GM12878 (cell line): ENCODE results near the gene HOXD12. TPM values are rescaled to one million over a fixed set of nuclear protein-coding genes. Genes with fewer than 3 reads are reported as not detected.

Source experiments
- ATAC-seq: fragments of 200-7000 bp; cut with Tn5 transposase; 3 replicates; pipeline ENCODE4 v1.9.1; 2020; ENCODE audit warnings: mild to moderate bottlenecking, moderate library complexity
- BruUV-seq: library from RNA; stranded (reverse); fragments of 400-500 nt; replicated peaks from 2 replicates; lab custom pipeline; 2021; lab: Mats Ljungman, UMichigan
- CTCF ChIA-PET: fragments of 300-600 bp; sonication (Branson Sonifier 250); formaldehyde crosslinking; extraction: SDS; loops from one replicate; lab custom pipeline; 2021; ENCODE audit warnings: inconsistent platforms; lab: Yijun Ruan, JAX
- POLR2A ChIA-PET: fragments of 350-600 bp; formaldehyde crosslinking; extraction: SDS; loops from one replicate; lab custom pipeline; 2021; ENCODE audit warnings: inconsistent platforms; lab: Charles Lee
- RAD21 ChIA-PET: fragments of 300-600 bp; sonication (Branson Sonifier 250); formaldehyde crosslinking; loops from one replicate; lab custom pipeline; 2023; ENCODE audit warnings: antibody characterized with exemption; ENCODE audit not compliant: unreplicated experiment; lab: Charles Lee
- SMC1A ChIA-PET: fragments of 300-600 bp; sonication (Branson Sonifier 250); formaldehyde crosslinking; loops from one replicate; lab custom pipeline; 2023; ENCODE audit not compliant: unreplicated experiment, uncharacterized antibody; lab: Charles Lee
- DNase-seq: peaks from one replicate; pipeline ENCODE4 v3.0.0-alpha.2; 2011; ENCODE audit warnings: low read depth, low spot score
- FAIRE-seq: peaks from 3 replicates; lab custom pipeline; 2011; peaks lifted over from hg19 to GRCh38; lab: Jason Lieb, UNC
- H2AFZ ChIP-seq: 2 replicates; pipeline ENCODE4 v1.6.0; 2011; ENCODE audit warnings: low read depth, low read length, control low read depth; ENCODE audit not compliant: control insufficient read depth
- H3K27ac ChIP-seq: 2 replicates; pipeline ENCODE4 v1.5.1; 2011; ENCODE audit warnings: control low read depth; ENCODE audit not compliant: control insufficient read depth, insufficient read depth
- H3K27me3 ChIP-seq, 2 experiments: replicated peaks in 1 of 2; 2 replicates each; pipeline versions ENCODE4 v1.6.0 to v1.6.1; 2011; ENCODE audit warnings: low read length in 1 of 2; ENCODE audit not compliant: control insufficient read depth in 2 of 2, insufficient read depth in 2 of 2
- H3K36me3 ChIP-seq, 2 experiments: 2 replicates each; pipeline ENCODE4 v1.5.1; 2011; ENCODE audit warnings: low read length in 1 of 2; ENCODE audit not compliant: control insufficient read depth in 2 of 2, insufficient read depth in 2 of 2
- H3K4me1 ChIP-seq: 2 replicates; pipeline ENCODE4 v1.6.1; 2011; ENCODE audit warnings: mild to moderate bottlenecking, low read length, moderate library complexity, mixed read lengths; ENCODE audit not compliant: control insufficient read depth, insufficient read depth
- H3K4me2 ChIP-seq: 2 replicates; pipeline ENCODE4 v1.6.0; 2011; ENCODE audit warnings: control low read depth; ENCODE audit not compliant: control insufficient read depth, insufficient read depth
- H3K4me3 ChIP-seq: fragments of 200-600 bp; sonication (generic); 2 replicates; pipeline ENCODE4 v1.5.1; 2016
- H3K79me2 ChIP-seq: 2 replicates; pipeline ENCODE4 v1.6.0; 2011; ENCODE audit warnings: low read length; ENCODE audit not compliant: control insufficient read depth, insufficient read depth
- H3K9ac ChIP-seq: 2 replicates; pipeline ENCODE4 v1.8.0; 2011; ENCODE audit warnings: low read length, control low read depth, mixed read lengths; ENCODE audit not compliant: control insufficient read depth, insufficient read depth
- H3K9me3 ChIP-seq: replicated peaks from 3 replicates; pipeline ENCODE4 v1.5.1; 2011; ENCODE audit warnings: mild to moderate bottlenecking, low read length; ENCODE audit not compliant: control insufficient read depth, insufficient read depth
- H4K20me1 ChIP-seq: 2 replicates; pipeline ENCODE4 v1.6.0; 2011; ENCODE audit not compliant: control insufficient read depth, insufficient read depth
- BACH1 ChIP-seq: fragments of 450-650 bp; IDR thresholded peaks from 2 replicates; pipeline ENCODE4 v1.6.1; 2017; ENCODE audit warnings: mild to moderate bottlenecking, borderline replicate concordance
- CEBPB ChIP-seq, 2 experiments: fragments of 150-350 bp in 1 of 2; IDR thresholded peaks; 2 replicates each; pipeline ENCODE4 v1.6.1; 2012 to 2014; ENCODE audit warnings: low read depth in 2 of 2, low read length in 2 of 2, borderline replicate concordance in 1 of 2, inconsistent platforms in 1 of 2
- MYB ChIP-seq: fragments of 150-350 bp; IDR thresholded peaks from 2 replicates; pipeline ENCODE4 v1.6.1; 2014; ENCODE audit warnings: mild to moderate bottlenecking, low read depth, low read length, borderline replicate concordance
- WRNIP1 ChIP-seq: IDR thresholded peaks from 2 replicates; pipeline ENCODE4 v1.6.1; 2011; ENCODE audit warnings: low read depth, low read length, improper control_type of control experiment, borderline replicate concordance
- WGBS: methylation state at CpG from one replicate; pipeline ENCODE4 v1.1.6; 2016; ENCODE audit warnings: low lambda C conversion rate; ENCODE audit not compliant: insufficient replicate concordance, insufficient coverage; ENCODE audit errors: missing lambda C conversion rate; 5-methylcytosine and 5-hydroxymethylcytosine counted together
- in situ Hi-C: fragments of 300-500 bp; cut with MboI; formaldehyde crosslinking; loops from 9 replicates; pipeline ENCODE4 v1.14.3; 2018; ENCODE audit warnings: mixed read lengths
- intact Hi-C: fragments of 100-400 bp; cut with micrococcal nuclease; formaldehyde crosslinking; loops from one replicate; pipeline ENCODE4 v1.14.2; 2022; ENCODE audit not compliant: unreplicated experiment
- polyA plus RNA-seq, 11 experiments: library from polyadenylated mRNA; depleted of rRNA in 4 of 11; unstranded in 6 of 11; stranded (reverse) in 5 of 11; fragments of >200 nt; fragmentation: Nextera tagmentation in 4 of 11; fragmentation: Illumina TruSeq in 1 of 11; extraction: Ambion mirVana in 4 of 11; extraction: Trizol in 1 of 11; gene quantifications; 1 replicate in 1 of 11; 2 replicates in 10 of 11; pipeline versions ENCODE4 v1.2.1 to v1.2.3, GENCODE V29; 2011 to 2016; ENCODE audit warnings: inconsistent platforms in 2 of 11, missing spikeins in 2 of 11, low read depth in 1 of 11
- total RNA-seq, 4 experiments: library from RNA; depleted of rRNA in 3 of 4; stranded (reverse); fragments of >200 nt in 3 of 4; fragmentation: Illumina TruSeq in 1 of 4; extraction: Trizol in 1 of 4; gene quantifications; 2 replicates each; pipeline versions ENCODE4 v1.2.1 to v1.2.3, GENCODE V29; 2013 to 2021

HOXD12 gene
- total and polyA plus RNA-seq, 10 of the 15 experiments (the other 5 are each of a cell fraction or from before 2014, with no cell fraction given), result not detected

DNA sequence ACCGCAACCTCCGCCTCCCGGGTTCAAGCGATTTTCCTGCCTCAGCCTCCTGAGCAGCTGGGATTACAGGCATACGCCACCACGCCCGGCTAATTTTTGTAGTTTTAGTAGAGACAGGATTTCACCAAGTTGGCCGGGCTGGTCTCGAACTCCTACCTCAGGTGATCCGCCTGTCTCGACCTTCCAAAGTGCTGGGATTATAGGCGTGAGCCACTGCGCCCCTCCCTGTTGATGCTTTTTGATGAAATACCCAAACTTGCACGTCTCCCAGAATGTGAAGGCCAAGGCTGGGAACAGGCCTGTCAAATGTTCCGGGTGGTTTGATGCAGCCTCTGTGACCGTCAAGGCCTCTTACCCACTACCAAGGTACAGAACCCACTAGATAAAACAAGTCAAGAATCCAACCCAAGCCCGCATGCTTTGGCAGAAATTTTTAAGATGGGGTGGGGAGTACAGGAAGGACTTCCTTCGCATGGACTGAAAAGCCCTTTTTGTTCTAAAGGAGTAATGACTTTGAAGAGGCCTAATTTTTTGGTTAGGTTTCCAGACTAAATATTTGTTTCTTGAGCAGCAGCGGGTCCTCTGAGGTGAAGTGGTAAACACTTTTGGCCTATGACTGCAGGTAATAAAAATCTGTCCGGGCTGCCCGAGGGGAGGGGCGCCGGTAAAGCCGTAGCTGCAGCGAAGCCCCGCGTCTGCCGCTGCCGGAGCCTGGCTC, 12.1 kb upstream of the HOXD12 start:
- Histone ChIP-seq H3K36me3 (no peaks in the 10 kb centered on the region), H2AFZ (no peak overlapping the region), H3K9ac (no peak overlapping the region), H3K9me3 (peaks cover 2% of the 10 kb centered on the region; the same call in 2 of the 3 replicates), H3K4me3 (no peak overlapping the region), H4K20me1 (no peaks in the 10 kb centered on the region), H3K27me3 (peaks cover 12 to 30% of the 10 kb centered on the region in 2 experiments)
- ChIA-PET CTCF (interaction anchor here (0.8 to 2.2 kb wide), 5 partner anchors 397 to 724 kb away, joined by 3 to 15 read pairs (median 4); no protein-coding TSS in a partner anchor), SMC1A (interaction anchor here (1.2 kb wide), 1 partner anchor 399 kb away, joined by 3 read pairs; no protein-coding TSS in a partner anchor), POLR2A (no interaction called here)
- intact Hi-C loops (loop anchor here (2.0 to 10.0 kb wide), 2 partner anchors 203 to 397 kb away; no protein-coding TSS in a partner anchor), in situ Hi-C loops (no loop called here)
- no peak for FAIRE-seq
- BruUV-seq, result no TSS peak
- TF ChIP-seq CEBPB (IDR thresholded peaks at IDR 0.05; ENCODE audit: borderline replicate concordance in 1 of 2, low read depth in 2 of 2, low read length in 2 of 2) (no peak), WRNIP1 (no peak), BACH1 (no peak), MYB (no peak)
- TF ChIP-seq, all 136 proteins: peak for 0
- Histone ChIP-seq H3K4me1 (no peaks in the 10 kb centered on the region), H3K27ac (no peak overlapping the region), H3K79me2 (no peaks in the 10 kb centered on the region), H3K4me2 (no peak overlapping the region)
- 40% methylated on average over 29 of the region's 29 CpGs for WGBS
- DNase-seq, result no peak
- RAD21 ChIA-PET, result interaction anchor here (2.4 kb wide), 1 partner anchor 397 kb away, joined by 9 read pairs; no protein-coding TSS in a partner anchor
- no peak for ATAC-seq
